Smooth muscle cell (in vitro differentiated cells): ENCODE measurements around the gene ANO10. TPM values are rescaled to one million over a fixed set of nuclear protein-coding genes. Genes with fewer than 3 reads are reported as not detected.
"Not testable (repeated sequence)": the region's sequence is repeated elsewhere in the genome, so short reads cannot be mapped to it uniquely, and the experiment has no call there.

Source experiments
- DNase-seq: peaks from one replicate; lab custom pipeline; 2025; ENCODE audit not compliant: unreplicated experiment; lab: John Stamatoyannopoulos, UW
- H2AFZ ChIP-seq: fragments of 200-600 bp; sonication (generic); 2 replicates; pipeline ENCODE4 v1.6.0; 2016; ENCODE audit warnings: antibody characterized with exemption, low read depth, mild to moderate bottlenecking
- H3F3A ChIP-seq: fragments of 200-600 bp; sonication (generic); 2 replicates; pipeline ENCODE4 v1.6.0; 2017; ENCODE audit warnings: antibody characterized with exemption, low read depth
- H3K27ac ChIP-seq: fragments of 200-600 bp; sonication (generic); 2 replicates; pipeline ENCODE4 v1.5.1; 2016; ENCODE audit warnings: low read depth, mild to moderate bottlenecking
- H3K27me3 ChIP-seq: fragments of 200-600 bp; sonication (generic); 2 replicates; pipeline ENCODE4 v1.6.1; 2016; ENCODE audit warnings: low read depth, mild to moderate bottlenecking
- H3K36me3 ChIP-seq: fragments of 200-600 bp; sonication (generic); 2 replicates; pipeline ENCODE4 v1.5.1; 2016; ENCODE audit warnings: low read depth
- H3K4me1 ChIP-seq: fragments of 200-600 bp; sonication (generic); 2 replicates; pipeline ENCODE4 v1.5.1; 2016; ENCODE audit warnings: low read depth
- H3K4me2 ChIP-seq: fragments of 200-600 bp; sonication (generic); 2 replicates; pipeline ENCODE4 v1.6.0; 2016; ENCODE audit warnings: mild to moderate bottlenecking
- H3K4me3 ChIP-seq: fragments of 200-600 bp; sonication (generic); 2 replicates; pipeline ENCODE4 v1.5.1; 2016; ENCODE audit warnings: mild to moderate bottlenecking
- H3K79me2 ChIP-seq: fragments of 200-600 bp; sonication (generic); 2 replicates; pipeline ENCODE4 v1.6.0; 2016; ENCODE audit warnings: low read depth, mild to moderate bottlenecking
- H3K9ac ChIP-seq: fragments of 200-600 bp; sonication (generic); 2 replicates; pipeline ENCODE4 v1.6.0; 2016; ENCODE audit warnings: low read depth
- H3K9me3 ChIP-seq: fragments of 200-600 bp; sonication (generic); replicated peaks from 2 replicates; pipeline ENCODE4 v1.5.1; 2016; ENCODE audit warnings: low read depth
- H4K20me1 ChIP-seq: fragments of 200-600 bp; sonication (generic); 2 replicates; pipeline ENCODE4 v1.6.0; 2016; ENCODE audit warnings: low read depth
- WGBS: methylation state at CpG from one replicate; pipeline ENCODE4 v1.1.7; 2016; ENCODE audit warnings: low lambda C conversion rate; 5-methylcytosine and 5-hydroxymethylcytosine counted together
- polyA plus RNA-seq: library from polyadenylated mRNA; unstranded; fragments of >200 nt; fragmentation: Nextera tagmentation; extraction: Ambion mirVana; gene quantifications from 2 replicates; pipeline ENCODE4 v1.2.1, GENCODE V29; 2016
- total RNA-seq: library from RNA; depleted of rRNA; stranded (reverse); fragments of >200 nt; gene quantifications from 2 replicates; pipeline ENCODE4 v1.2.3, GENCODE V29; 2014
- TF ChIP-seq, protein P1 (sequence below): fragments of 200-600 bp; sonication (generic); IDR thresholded peaks from 2 replicates; pipeline ENCODE4 v1.5.1; 2017; ENCODE audit warnings: borderline replicate concordance, mild to moderate bottlenecking, antibody characterized with exemption; ENCODE audit not compliant: insufficient read depth, poor library complexity, severe bottlenecking

Gene ANO10
- total and polyA plus RNA-seq, 2 experiments from 2014 or later = 19.2 to 25.3 TPM

DNA sequence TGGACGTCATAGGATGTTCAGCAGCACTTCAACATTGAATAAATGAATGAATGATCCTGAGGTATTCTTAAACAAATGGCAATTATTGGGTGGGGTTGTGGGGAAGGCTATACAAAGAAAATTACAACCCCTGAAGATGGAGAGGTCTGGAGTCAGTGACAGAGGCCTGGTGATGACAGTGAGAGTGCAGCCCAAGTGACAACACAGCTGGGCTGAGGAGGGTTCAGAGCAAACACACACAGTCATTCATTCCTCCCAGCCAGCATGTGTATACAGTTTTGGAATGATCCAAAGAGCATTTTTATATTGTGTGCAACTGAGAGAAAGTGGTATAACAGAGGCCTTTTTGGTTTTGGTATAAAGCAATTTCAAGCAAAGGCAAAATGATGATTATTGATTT is 148.1 kb downstream of the ANO10 start:
- H3K79me2 ChIP-seq = no peaks in the 10 kb centered on the region

DNA sequence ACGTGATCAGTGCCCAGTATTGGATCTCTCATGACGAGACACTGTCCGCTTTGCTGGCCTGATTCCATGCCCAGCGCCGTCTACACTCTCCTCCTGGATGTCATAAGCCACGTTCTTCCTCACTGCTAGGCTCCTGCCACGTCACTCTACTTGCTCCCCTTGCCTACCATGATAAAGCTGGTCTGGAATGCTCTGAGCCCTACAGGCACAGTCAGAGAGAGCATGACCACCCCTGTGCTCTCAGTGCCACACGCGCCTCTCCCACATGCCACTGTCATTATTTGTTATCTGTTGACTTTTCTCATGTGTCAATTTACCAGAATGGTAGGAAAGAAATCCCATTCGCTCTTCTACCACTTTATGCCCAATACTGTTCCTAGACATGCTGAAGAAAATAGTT is 148.6 kb downstream of the ANO10 start:
- H4K20me1 ChIP-seq = no peaks in the 10 kb centered on the region
- TF ChIP-seq, protein P1, sequence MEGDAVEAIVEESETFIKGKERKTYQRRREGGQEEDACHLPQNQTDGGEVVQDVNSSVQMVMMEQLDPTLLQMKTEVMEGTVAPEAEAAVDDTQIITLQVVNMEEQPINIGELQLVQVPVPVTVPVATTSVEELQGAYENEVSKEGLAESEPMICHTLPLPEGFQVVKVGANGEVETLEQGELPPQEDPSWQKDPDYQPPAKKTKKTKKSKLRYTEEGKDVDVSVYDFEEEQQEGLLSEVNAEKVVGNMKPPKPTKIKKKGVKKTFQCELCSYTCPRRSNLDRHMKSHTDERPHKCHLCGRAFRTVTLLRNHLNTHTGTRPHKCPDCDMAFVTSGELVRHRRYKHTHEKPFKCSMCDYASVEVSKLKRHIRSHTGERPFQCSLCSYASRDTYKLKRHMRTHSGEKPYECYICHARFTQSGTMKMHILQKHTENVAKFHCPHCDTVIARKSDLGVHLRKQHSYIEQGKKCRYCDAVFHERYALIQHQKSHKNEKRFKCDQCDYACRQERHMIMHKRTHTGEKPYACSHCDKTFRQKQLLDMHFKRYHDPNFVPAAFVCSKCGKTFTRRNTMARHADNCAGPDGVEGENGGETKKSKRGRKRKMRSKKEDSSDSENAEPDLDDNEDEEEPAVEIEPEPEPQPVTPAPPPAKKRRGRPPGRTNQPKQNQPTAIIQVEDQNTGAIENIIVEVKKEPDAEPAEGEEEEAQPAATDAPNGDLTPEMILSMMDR = no peak
- no peak overlapping the region for H3K9ac ChIP-seq
- H3K79me2 ChIP-seq = no peaks in the 10 kb centered on the region
- H3K4me2 ChIP-seq = no peak overlapping the region
- no peak for DNase-seq
- no peak overlapping the region for H2AFZ ChIP-seq
- H3K27me3 ChIP-seq = no peaks in the 10 kb centered on the region
- H3K27ac ChIP-seq = no peak overlapping the region
- H3K4me3 ChIP-seq = no peak overlapping the region
- H3K9me3 ChIP-seq = no peaks in the 10 kb centered on the region
- no peaks in the 10 kb centered on the region for H3K36me3 ChIP-seq
- WGBS = 90% methylated on average over 10 of the region's 10 CpGs
- no peaks in the 10 kb centered on the region for H3F3A ChIP-seq
- peaks cover 1% of the 10 kb centered on the region for H3K4me1 ChIP-seq

More for the DNA sequence above, 148.1 kb downstream of the ANO10 start:
- Histone ChIP-seq H3K36me3 (no peaks in the 10 kb centered on the region), H3K4me2 (no peak overlapping the region), H3F3A (no peaks in the 10 kb centered on the region), H2AFZ (no peak overlapping the region), H3K27me3 (no peaks in the 10 kb centered on the region), H3K27ac (no peak overlapping the region), H3K4me3 (no peak overlapping the region), H4K20me1 (peaks cover 4% of the 10 kb centered on the region), H3K4me1 (peaks cover 6% of the 10 kb centered on the region), H3K9ac (no peak overlapping the region), H3K9me3 (no peaks in the 10 kb centered on the region)
- 86% methylated on average over 1 of the region's 1 CpG for WGBS
- TF ChIP-seq, protein P1 = no peak
- DNase-seq = no peak

DNA sequence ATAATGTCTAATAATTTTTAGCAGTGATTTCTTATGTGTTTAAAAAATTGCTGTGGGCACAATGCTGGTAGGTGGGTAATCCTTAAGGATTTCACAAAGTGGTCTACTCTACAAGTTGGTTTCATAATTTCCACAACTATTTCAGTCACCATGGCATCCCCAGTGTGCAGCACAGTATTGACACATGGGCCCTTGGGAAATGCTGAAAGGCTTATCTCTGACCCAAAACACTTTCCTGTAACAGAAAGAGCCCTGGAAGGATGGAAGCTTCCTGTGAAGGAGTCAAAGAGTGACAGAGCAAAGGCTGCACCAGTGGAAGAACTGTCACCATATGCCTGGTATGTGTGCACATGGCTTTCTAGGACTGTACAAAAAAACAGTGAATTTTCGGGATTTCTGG is 153.7 kb downstream of the ANO10 start:
- Histone ChIP-seq H3K9me3 (no peaks in the 10 kb centered on the region), H3F3A (no peaks in the 10 kb centered on the region), H3K4me3 (no peak overlapping the region), H3K79me2 (no peaks in the 10 kb centered on the region), H3K4me1 (no peaks in the 10 kb centered on the region), H3K27me3 (no peaks in the 10 kb centered on the region), H3K9ac (no peak overlapping the region), H3K4me2 (no peak overlapping the region), H4K20me1 (no peaks in the 10 kb centered on the region), H2AFZ (no peak overlapping the region), H3K36me3 (no peaks in the 10 kb centered on the region), H3K27ac (no peak overlapping the region)
- no peak for DNase-seq
- 80% methylated on average over 1 of the region's 1 CpG for WGBS
- TF ChIP-seq, protein P1 = no peak

DNA sequence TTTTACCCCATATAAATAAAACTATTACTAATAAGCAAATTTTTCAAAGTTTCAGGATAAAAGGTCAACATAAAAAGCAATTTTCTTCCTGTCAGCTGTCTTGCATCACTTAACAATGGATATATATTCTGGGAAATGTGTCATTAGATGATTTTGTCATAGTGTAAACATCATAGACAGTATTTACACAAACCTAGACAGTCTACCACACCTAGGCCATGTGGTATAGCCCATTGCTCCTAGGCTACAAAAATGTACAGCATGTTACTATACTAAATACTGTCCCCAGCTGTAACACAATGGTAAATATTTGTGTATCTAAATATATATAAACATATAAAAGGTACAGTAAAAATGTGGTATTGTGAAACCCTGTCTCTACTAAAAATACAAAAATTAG is 156.7 kb downstream of the ANO10 start:
- no peak for DNase-seq
- Histone ChIP-seq H3K27ac (no peak overlapping the region), H3K9ac (no peak overlapping the region), H3K4me2 (no peak overlapping the region), H3K4me1 (no peaks in the 10 kb centered on the region), H3K27me3 (no peaks in the 10 kb centered on the region), H2AFZ (no peak overlapping the region), H3K4me3 (no peak overlapping the region), H3K36me3 (no peaks in the 10 kb centered on the region), H4K20me1 (no peaks in the 10 kb centered on the region), H3F3A (no peaks in the 10 kb centered on the region), H3K79me2 (no peaks in the 10 kb centered on the region), H3K9me3 (no peaks in the 10 kb centered on the region)
- TF ChIP-seq, protein P1 = no peak

DNA sequence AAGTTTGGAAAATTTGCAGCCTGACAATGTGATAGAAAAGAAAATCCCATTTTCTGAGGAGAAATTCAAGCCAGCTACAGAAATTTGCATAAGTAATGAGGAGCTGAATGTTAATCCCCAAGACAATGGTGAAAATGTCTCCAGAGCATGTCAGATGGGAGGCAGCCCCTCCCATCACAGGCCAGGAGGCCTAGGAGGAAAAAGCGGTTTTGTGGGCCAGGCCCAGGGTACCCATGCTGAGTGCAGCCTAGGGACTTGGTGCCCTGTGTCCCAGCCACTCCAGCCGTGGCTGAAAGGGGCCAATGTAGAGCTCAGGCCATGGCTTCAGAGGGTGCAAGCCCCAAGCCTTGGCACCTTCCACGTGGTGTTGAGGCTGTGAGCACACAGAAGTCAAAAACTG is 159.2 kb downstream of the ANO10 start:
- not testable (repeated sequence) for H3K36me3 ChIP-seq, H3K27me3 ChIP-seq, H3K4me1 ChIP-seq, H3F3A ChIP-seq, H4K20me1 ChIP-seq, H3K27ac ChIP-seq, DNase-seq, H3K79me2 ChIP-seq, H3K9ac ChIP-seq, H3K9me3 ChIP-seq, H3K4me3 ChIP-seq, H2AFZ ChIP-seq, H3K4me2 ChIP-seq
- WGBS = 100% methylated on average over 3 of the region's 3 CpGs
